GM12878 (cell line): ENCODE data around the gene CEP78. TPM values are rescaled to one million over a fixed set of nuclear protein-coding genes. Genes with fewer than 3 reads are reported as not detected.

Experiments used
- ATAC-seq: fragments of 200-7000 bp; cut with Tn5 transposase; 3 replicates; pipeline ENCODE4 v1.9.1; 2020; ENCODE audit warnings: mild to moderate bottlenecking, moderate library complexity
- BruUV-seq: library from RNA; stranded (reverse); fragments of 400-500 nt; replicated peaks from 2 replicates; lab custom pipeline; 2021; lab: Mats Ljungman, UMichigan
- CTCF ChIA-PET: fragments of 300-600 bp; sonication (Branson Sonifier 250); formaldehyde crosslinking; extraction: SDS; loops from one replicate; lab custom pipeline; 2021; ENCODE audit warnings: inconsistent platforms; lab: Yijun Ruan, JAX
- POLR2A ChIA-PET: fragments of 350-600 bp; formaldehyde crosslinking; extraction: SDS; loops from one replicate; lab custom pipeline; 2021; ENCODE audit warnings: inconsistent platforms; lab: Charles Lee
- RAD21 ChIA-PET: fragments of 300-600 bp; sonication (Branson Sonifier 250); formaldehyde crosslinking; loops from one replicate; lab custom pipeline; 2023; ENCODE audit warnings: antibody characterized with exemption; ENCODE audit not compliant: unreplicated experiment; lab: Charles Lee
- SMC1A ChIA-PET: fragments of 300-600 bp; sonication (Branson Sonifier 250); formaldehyde crosslinking; loops from one replicate; lab custom pipeline; 2023; ENCODE audit not compliant: unreplicated experiment, uncharacterized antibody; lab: Charles Lee
- DNase-seq: peaks from one replicate; pipeline ENCODE4 v3.0.0-alpha.2; 2011; ENCODE audit warnings: low read depth, low spot score
- FAIRE-seq: peaks from 3 replicates; lab custom pipeline; 2011; peaks lifted over from hg19 to GRCh38; lab: Jason Lieb, UNC
- H2AFZ ChIP-seq: 2 replicates; pipeline ENCODE4 v1.6.0; 2011; ENCODE audit warnings: low read depth, low read length, control low read depth; ENCODE audit not compliant: control insufficient read depth
- H3K27ac ChIP-seq: 2 replicates; pipeline ENCODE4 v1.5.1; 2011; ENCODE audit warnings: control low read depth; ENCODE audit not compliant: control insufficient read depth, insufficient read depth
- H3K27me3 ChIP-seq, 2 experiments: replicated peaks in 1 of 2; 2 replicates each; pipeline versions ENCODE4 v1.6.0 to v1.6.1; 2011; ENCODE audit warnings: low read length in 1 of 2; ENCODE audit not compliant: control insufficient read depth in 2 of 2, insufficient read depth in 2 of 2
- H3K36me3 ChIP-seq, 2 experiments: 2 replicates each; pipeline ENCODE4 v1.5.1; 2011; ENCODE audit warnings: low read length in 1 of 2; ENCODE audit not compliant: control insufficient read depth in 2 of 2, insufficient read depth in 2 of 2
- H3K4me1 ChIP-seq: 2 replicates; pipeline ENCODE4 v1.6.1; 2011; ENCODE audit warnings: mild to moderate bottlenecking, low read length, moderate library complexity, mixed read lengths; ENCODE audit not compliant: control insufficient read depth, insufficient read depth
- H3K4me2 ChIP-seq: 2 replicates; pipeline ENCODE4 v1.6.0; 2011; ENCODE audit warnings: control low read depth; ENCODE audit not compliant: control insufficient read depth, insufficient read depth
- H3K4me3 ChIP-seq: fragments of 200-600 bp; sonication (generic); 2 replicates; pipeline ENCODE4 v1.5.1; 2016
- H3K79me2 ChIP-seq: 2 replicates; pipeline ENCODE4 v1.6.0; 2011; ENCODE audit warnings: low read length; ENCODE audit not compliant: control insufficient read depth, insufficient read depth
- H3K9ac ChIP-seq: 2 replicates; pipeline ENCODE4 v1.8.0; 2011; ENCODE audit warnings: low read length, control low read depth, mixed read lengths; ENCODE audit not compliant: control insufficient read depth, insufficient read depth
- H3K9me3 ChIP-seq: replicated peaks from 3 replicates; pipeline ENCODE4 v1.5.1; 2011; ENCODE audit warnings: mild to moderate bottlenecking, low read length; ENCODE audit not compliant: control insufficient read depth, insufficient read depth
- H4K20me1 ChIP-seq: 2 replicates; pipeline ENCODE4 v1.6.0; 2011; ENCODE audit not compliant: control insufficient read depth, insufficient read depth
- BACH1 ChIP-seq: fragments of 450-650 bp; IDR thresholded peaks from 2 replicates; pipeline ENCODE4 v1.6.1; 2017; ENCODE audit warnings: mild to moderate bottlenecking, borderline replicate concordance
- BRCA1 ChIP-seq: IDR thresholded peaks from 2 replicates; pipeline ENCODE4 v1.6.1; 2011; ENCODE audit warnings: low read depth, low read length, improper control_type of control experiment
- CEBPB ChIP-seq, 2 experiments: fragments of 150-350 bp in 1 of 2; IDR thresholded peaks; 2 replicates each; pipeline ENCODE4 v1.6.1; 2012 to 2014; ENCODE audit warnings: low read depth in 2 of 2, low read length in 2 of 2, borderline replicate concordance in 1 of 2, inconsistent platforms in 1 of 2
- IKZF1 ChIP-seq: fragments of 450-650 bp; conservative IDR thresholded peaks from 2 replicates; pipeline ENCODE4 v1.6.1; 2017; ENCODE audit warnings: antibody characterized with exemption, mild to moderate bottlenecking
- NR2F1 ChIP-seq: fragments of 450-650 bp; conservative IDR thresholded peaks from 2 replicates; pipeline ENCODE4 v1.6.1; 2017; ENCODE audit warnings: mild to moderate bottlenecking
- NRF1 ChIP-seq: conservative IDR thresholded peaks from 2 replicates; pipeline ENCODE4 v1.6.1; 2011; ENCODE audit warnings: mild to moderate bottlenecking, low read depth, low read length, improper control_type of control experiment
- RAD51 ChIP-seq: fragments of 450-650 bp; IDR thresholded peaks from 2 replicates; pipeline ENCODE4 v1.6.1; 2016; ENCODE audit warnings: moderate library complexity, mild to moderate bottlenecking, inconsistent platforms
- SP1 ChIP-seq: IDR thresholded peaks from one replicate; pipeline ENCODE4 v1.6.1; 2011; ENCODE audit warnings: low read depth, low read length
- WGBS: methylation state at CpG from one replicate; pipeline ENCODE4 v1.1.6; 2016; ENCODE audit warnings: low lambda C conversion rate; ENCODE audit not compliant: insufficient replicate concordance, insufficient coverage; ENCODE audit errors: missing lambda C conversion rate; 5-methylcytosine and 5-hydroxymethylcytosine counted together
- in situ Hi-C: fragments of 300-500 bp; cut with MboI; formaldehyde crosslinking; loops from 9 replicates; pipeline ENCODE4 v1.14.3; 2018; ENCODE audit warnings: mixed read lengths
- intact Hi-C: fragments of 100-400 bp; cut with micrococcal nuclease; formaldehyde crosslinking; loops from one replicate; pipeline ENCODE4 v1.14.2; 2022; ENCODE audit not compliant: unreplicated experiment
- polyA plus RNA-seq, 11 experiments: library from polyadenylated mRNA; depleted of rRNA in 4 of 11; unstranded in 6 of 11; stranded (reverse) in 5 of 11; fragments of >200 nt; fragmentation: Nextera tagmentation in 4 of 11; fragmentation: Illumina TruSeq in 1 of 11; extraction: Ambion mirVana in 4 of 11; extraction: Trizol in 1 of 11; gene quantifications; 1 replicate in 1 of 11; 2 replicates in 10 of 11; pipeline versions ENCODE4 v1.2.1 to v1.2.3, GENCODE V29; 2011 to 2016; ENCODE audit warnings: inconsistent platforms in 2 of 11, missing spikeins in 2 of 11, low read depth in 1 of 11
- total RNA-seq, 4 experiments: library from RNA; depleted of rRNA in 3 of 4; stranded (reverse); fragments of >200 nt in 3 of 4; fragmentation: Illumina TruSeq in 1 of 4; extraction: Trizol in 1 of 4; gene quantifications; 2 replicates each; pipeline versions ENCODE4 v1.2.1 to v1.2.3, GENCODE V29; 2013 to 2021
- TF ChIP-seq, protein P1 (sequence below): fragments of 450-650 bp; IDR thresholded peaks from 2 replicates; pipeline ENCODE4 v1.6.1; 2017; ENCODE audit warnings: mild to moderate bottlenecking, moderate library complexity
- TF ChIP-seq, protein P2 (sequence below): IDR thresholded peaks from 2 replicates; pipeline ENCODE4 v1.6.1; 2011; ENCODE audit warnings: low read depth, mild to moderate bottlenecking, low read length, moderate library complexity, borderline replicate concordance; ENCODE audit errors: extremely low read depth
- TF ChIP-seq, protein P3 (sequence below): fragments of 450-650 bp; IDR thresholded peaks from 2 replicates; pipeline ENCODE4 v1.6.1; 2016; ENCODE audit warnings: mild to moderate bottlenecking, moderate library complexity, borderline replicate concordance

Gene CEP78
- total and polyA plus RNA-seq, 10 of the 15 experiments (the other 5 are each of a cell fraction or from before 2014, with no cell fraction given), result 4.1 to 44.9 (median 27.9) TPM

DNA sequence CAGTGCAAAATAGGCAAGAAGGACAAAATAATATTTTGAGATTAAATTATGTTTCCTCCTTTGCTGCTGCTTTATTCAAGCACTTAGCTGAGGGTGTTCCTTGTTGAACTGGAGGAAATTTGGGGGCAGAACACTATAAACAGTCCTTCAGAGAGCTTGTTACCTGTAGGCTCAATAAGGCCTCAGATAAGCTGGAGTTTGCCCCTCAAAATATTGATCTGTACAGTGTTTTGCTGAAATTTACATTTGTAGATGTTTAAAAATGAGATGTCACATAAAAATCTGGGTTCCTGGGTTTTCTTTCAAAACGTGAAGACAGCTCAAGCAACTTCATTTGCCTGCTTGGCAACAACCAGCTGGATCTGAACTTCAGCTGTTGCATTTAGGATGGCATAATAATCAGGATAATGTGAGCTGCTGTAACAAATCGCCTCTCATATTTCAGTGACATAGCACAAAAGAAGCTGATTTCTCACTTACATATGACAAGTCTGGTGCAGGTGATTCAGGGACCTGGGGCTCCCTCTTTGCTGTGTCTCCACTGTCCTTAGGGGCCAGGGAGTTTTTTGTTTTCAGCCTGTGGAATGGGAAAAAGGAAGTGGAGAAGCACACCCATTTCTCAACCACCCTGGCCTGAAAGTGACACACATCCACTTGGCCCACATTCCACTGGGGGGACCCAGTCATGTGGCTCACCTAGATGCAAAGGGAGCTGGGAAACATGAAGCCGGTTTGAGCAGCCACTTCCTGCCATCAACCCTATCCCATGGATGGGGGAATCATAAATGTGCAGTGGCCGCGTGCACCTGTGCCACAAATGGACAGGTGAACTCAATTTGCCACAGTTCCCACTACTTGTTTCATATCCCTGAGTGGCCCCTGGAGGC lies 58.7 kb downstream of the CEP78 start (continued):
- TF ChIP-seq, protein P1, sequence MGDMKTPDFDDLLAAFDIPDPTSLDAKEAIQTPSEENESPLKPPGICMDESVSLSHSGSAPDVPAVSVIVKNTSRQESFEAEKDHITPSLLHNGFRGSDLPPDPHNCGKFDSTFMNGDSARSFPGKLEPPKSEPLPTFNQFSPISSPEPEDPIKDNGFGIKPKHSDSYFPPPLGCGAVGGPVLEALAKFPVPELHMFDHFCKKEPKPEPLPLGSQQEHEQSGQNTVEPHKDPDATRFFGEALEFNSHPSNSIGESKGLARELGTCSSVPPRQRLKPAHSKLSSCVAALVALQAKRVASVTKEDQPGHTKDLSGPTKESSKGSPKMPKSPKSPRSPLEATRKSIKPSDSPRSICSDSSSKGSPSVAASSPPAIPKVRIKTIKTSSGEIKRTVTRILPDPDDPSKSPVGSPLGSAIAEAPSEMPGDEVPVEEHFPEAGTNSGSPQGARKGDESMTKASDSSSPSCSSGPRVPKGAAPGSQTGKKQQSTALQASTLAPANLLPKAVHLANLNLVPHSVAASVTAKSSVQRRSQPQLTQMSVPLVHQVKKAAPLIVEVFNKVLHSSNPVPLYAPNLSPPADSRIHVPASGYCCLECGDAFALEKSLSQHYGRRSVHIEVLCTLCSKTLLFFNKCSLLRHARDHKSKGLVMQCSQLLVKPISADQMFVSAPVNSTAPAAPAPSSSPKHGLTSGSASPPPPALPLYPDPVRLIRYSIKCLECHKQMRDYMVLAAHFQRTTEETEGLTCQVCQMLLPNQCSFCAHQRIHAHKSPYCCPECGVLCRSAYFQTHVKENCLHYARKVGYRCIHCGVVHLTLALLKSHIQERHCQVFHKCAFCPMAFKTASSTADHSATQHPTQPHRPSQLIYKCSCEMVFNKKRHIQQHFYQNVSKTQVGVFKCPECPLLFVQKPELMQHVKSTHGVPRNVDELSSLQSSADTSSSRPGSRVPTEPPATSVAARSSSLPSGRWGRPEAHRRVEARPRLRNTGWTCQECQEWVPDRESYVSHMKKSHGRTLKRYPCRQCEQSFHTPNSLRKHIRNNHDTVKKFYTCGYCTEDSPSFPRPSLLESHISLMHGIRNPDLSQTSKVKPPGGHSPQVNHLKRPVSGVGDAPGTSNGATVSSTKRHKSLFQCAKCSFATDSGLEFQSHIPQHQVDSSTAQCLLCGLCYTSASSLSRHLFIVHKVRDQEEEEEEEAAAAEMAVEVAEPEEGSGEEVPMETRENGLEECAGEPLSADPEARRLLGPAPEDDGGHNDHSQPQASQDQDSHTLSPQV, result no peak
- TF ChIP-seq RAD51 (no peak), BRCA1 (no peak)

DNA sequence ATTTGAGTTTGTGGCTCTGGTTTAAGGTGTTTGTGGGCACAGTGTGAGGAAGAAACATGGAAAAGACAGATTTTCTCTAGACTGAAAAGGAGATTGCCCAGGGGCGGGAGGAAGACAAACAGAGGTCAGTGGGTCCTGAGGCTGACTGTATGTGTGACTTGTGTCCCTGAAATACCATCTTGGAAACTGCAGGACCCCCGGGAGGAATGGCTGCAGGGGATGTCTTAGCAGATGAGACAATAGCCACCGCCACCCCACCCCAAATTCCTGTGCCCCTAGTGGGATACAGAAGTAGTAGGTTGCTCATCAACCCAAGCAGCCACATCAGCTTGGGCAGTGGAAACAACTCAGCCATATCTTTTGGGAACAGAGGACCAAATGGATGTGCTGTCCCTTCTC lies 59.3 kb downstream of the CEP78 start:
- Histone ChIP-seq H2AFZ (no peak overlapping the region), H3K36me3 (no peaks in the 10 kb centered on the region; a peak in 1 of 4 replicates), H3K4me3 (no peak overlapping the region), H3K27me3 (no peaks in the 10 kb centered on the region), H3K79me2 (peaks cover 14% of the 10 kb centered on the region), H3K4me1 (peaks cover 7% of the 10 kb centered on the region), H3K4me2 (no peak overlapping the region), H3K27ac (no peak overlapping the region), H3K9me3 (no peaks in the 10 kb centered on the region), H4K20me1 (no peaks in the 10 kb centered on the region), H3K9ac (no peak overlapping the region)
- intact Hi-C loops (no loop called here), in situ Hi-C loops (no loop called here)
- no TSS peak for BruUV-seq
- DNase-seq (no peak), ATAC-seq (no peak), FAIRE-seq (no peak)
- ChIA-PET POLR2A (interaction anchor here (0.6 kb wide), 1 partner anchor 1268 kb away, joined by 4 read pairs; no protein-coding TSS in a partner anchor), RAD21 (no interaction called here), CTCF (interaction anchor here (1.5 to 2.1 kb wide), 2 partner anchors 19 to 31 kb away, joined by 4 to 5 read pairs; no protein-coding TSS in a partner anchor), SMC1A (no interaction called here)
- 73% methylated on average over 3 of the region's 3 CpGs for WGBS
- no peak for TF ChIP-seq IKZF1
- TF ChIP-seq NRF1, result no peak
- TF ChIP-seq, protein P2, sequence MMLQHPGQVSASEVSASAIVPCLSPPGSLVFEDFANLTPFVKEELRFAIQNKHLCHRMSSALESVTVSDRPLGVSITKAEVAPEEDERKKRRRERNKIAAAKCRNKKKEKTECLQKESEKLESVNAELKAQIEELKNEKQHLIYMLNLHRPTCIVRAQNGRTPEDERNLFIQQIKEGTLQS, result no peak
- TF ChIP-seq NR2F1, result no peak
- TF ChIP-seq, protein P3, sequence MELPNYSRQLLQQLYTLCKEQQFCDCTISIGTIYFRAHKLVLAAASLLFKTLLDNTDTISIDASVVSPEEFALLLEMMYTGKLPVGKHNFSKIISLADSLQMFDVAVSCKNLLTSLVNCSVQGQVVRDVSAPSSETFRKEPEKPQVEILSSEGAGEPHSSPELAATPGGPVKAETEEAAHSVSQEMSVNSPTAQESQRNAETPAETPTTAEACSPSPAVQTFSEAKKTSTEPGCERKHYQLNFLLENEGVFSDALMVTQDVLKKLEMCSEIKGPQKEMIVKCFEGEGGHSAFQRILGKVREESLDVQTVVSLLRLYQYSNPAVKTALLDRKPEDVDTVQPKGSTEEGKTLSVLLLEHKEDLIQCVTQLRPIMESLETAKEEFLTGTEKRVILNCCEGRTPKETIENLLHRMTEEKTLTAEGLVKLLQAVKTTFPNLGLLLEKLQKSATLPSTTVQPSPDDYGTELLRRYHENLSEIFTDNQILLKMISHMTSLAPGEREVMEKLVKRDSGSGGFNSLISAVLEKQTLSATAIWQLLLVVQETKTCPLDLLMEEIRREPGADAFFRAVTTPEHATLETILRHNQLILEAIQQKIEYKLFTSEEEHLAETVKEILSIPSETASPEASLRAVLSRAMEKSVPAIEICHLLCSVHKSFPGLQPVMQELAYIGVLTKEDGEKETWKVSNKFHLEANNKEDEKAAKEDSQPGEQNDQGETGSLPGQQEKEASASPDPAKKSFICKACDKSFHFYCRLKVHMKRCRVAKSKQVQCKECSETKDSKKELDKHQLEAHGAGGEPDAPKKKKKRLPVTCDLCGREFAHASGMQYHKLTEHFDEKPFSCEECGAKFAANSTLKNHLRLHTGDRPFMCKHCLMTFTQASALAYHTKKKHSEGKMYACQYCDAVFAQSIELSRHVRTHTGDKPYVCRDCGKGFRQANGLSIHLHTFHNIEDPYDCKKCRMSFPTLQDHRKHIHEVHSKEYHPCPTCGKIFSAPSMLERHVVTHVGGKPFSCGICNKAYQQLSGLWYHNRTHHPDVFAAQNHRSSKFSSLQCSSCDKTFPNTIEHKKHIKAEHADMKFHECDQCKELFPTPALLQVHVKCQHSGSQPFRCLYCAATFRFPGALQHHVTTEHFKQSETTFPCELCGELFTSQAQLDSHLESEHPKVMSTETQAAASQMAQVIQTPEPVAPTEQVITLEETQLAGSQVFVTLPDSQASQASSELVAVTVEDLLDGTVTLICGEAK, result no peak
- no peak for TF ChIP-seq BACH1
- TF ChIP-seq SP1, result no peak
- no peak for TF ChIP-seq CEBPB (IDR thresholded peaks at IDR 0.05; ENCODE audit: borderline replicate concordance in 1 of 2, low read depth in 2 of 2, low read length in 2 of 2)
